Nephron progenitor cell (in vitro differentiated cells): ENCODE results near the gene ZNF575.

Source experiments
- DNase-seq: peaks from one replicate; pipeline ENCODE4 v3.0.0; 2021
- H3K27ac Mint-ChIP-seq: 2 replicates; pipeline ENCODE4 v1.8.0; 2021; ENCODE audit warnings: mild to moderate bottlenecking, moderate library complexity, mixed read lengths
- H3K27me3 Mint-ChIP-seq: 2 replicates; pipeline ENCODE4 v1.8.0; 2021; ENCODE audit warnings: mild to moderate bottlenecking, low read depth, mixed read lengths; ENCODE audit not compliant: poor library complexity
- H3K36me3 Mint-ChIP-seq: 2 replicates; pipeline ENCODE4 v1.8.0; 2021; ENCODE audit warnings: low read depth, mixed read lengths
- H3K4me1 Mint-ChIP-seq: 2 replicates; pipeline ENCODE4 v1.8.0; 2021; ENCODE audit warnings: mixed read lengths
- H3K4me3 Mint-ChIP-seq: 2 replicates; pipeline ENCODE4 v1.8.0; 2021; ENCODE audit warnings: mild to moderate bottlenecking, moderate library complexity, mixed read lengths
- H3K9me3 Mint-ChIP-seq: 2 replicates; pipeline ENCODE4 v1.8.0; 2021; ENCODE audit warnings: mild to moderate bottlenecking, moderate library complexity, mixed read lengths
- CTCF ChIP-seq: fragments of 200-600 bp; sonication (generic); IDR thresholded peaks from 2 replicates; pipeline ENCODE4 v1.5.0; 2021; ENCODE audit warnings: antibody characterized with exemption

The ZNF575 gene

DNA sequence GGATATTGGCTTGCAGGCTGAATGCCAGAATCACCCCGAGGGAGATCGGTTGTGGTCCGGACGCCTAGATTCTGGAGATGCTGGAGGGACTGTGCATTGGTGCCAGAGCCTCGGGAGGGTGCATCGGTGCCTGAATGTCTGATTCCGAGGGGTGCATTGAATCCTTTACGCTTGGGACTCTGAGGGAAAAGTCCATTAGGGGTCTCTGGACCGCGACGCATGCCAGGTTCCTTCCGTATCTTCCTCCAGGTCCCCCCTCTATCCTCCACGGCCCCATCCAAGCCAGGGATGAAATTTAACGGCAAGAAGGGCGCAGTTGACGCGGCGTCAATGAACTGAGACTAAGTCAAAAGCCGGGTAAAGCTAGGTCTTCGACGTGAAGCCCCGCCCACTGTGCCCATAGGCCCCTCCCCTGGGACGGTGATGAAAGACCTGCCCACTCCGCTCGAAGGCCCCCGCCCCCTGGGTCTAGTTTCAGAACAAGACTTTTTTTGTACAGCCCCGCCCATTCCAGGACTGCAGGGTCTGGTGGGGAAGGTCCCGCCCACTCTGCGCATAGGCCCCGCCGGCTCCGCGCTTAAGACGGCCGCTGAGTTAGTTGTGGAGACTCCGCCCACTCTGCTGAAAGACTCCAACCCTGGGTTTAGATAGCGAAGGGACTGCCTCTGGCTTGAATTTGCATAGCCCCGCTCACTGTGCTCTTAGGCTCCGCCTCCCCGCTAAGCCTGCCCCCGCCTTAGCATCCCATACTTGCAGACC lies 737 bp downstream of the ZNF575 start:
- H3K36me3 Mint-ChIP-seq, result peaks cover 30% of the 10 kb centered on the region
- H3K27ac Mint-ChIP-seq, result peak overlapping the region; percentile 98
- H3K4me1 Mint-ChIP-seq, result peaks cover 33% of the 10 kb centered on the region
- peak; percentile 100 for DNase-seq
- H3K9me3 Mint-ChIP-seq, result peaks cover 5% of the 10 kb centered on the region
- no peak for TF ChIP-seq CTCF
- H3K27me3 Mint-ChIP-seq, result peaks cover 2% of the 10 kb centered on the region
- H3K4me3 Mint-ChIP-seq, result peak overlapping the region; percentile 86

- Mint-ChIP-seq H3K27ac (no peak overlapping the region), H3K4me1 (peaks cover 33% of the 10 kb centered on the region), H3K4me3 (peak overlapping the region; percentile 86), H3K27me3 (peaks cover 2% of the 10 kb centered on the region), H3K36me3 (peaks cover 36% of the 10 kb centered on the region), H3K9me3 (peaks cover 12% of the 10 kb centered on the region)
- no peak for DNase-seq
- TF ChIP-seq CTCF, result no peak
These were observed 1.4 kb downstream of the ZNF575 start for GRCh38 chr19:43534305-43534815.

GRCh38 chr19:43534816-43535761 lies 2.1 kb downstream of the ZNF575 start:
- no peak overlapping the region for H3K27ac Mint-ChIP-seq
- peak; percentile 73 for DNase-seq
- H3K4me1 Mint-ChIP-seq, result peaks cover 33% of the 10 kb centered on the region
- peaks cover 43% of the 10 kb centered on the region for H3K36me3 Mint-ChIP-seq
- H3K4me3 Mint-ChIP-seq, result peak overlapping the region; percentile 43
- H3K9me3 Mint-ChIP-seq, result peaks cover 19% of the 10 kb centered on the region
- peak; percentile 46 for TF ChIP-seq CTCF
- H3K27me3 Mint-ChIP-seq, result peaks cover 2% of the 10 kb centered on the region

DNA sequence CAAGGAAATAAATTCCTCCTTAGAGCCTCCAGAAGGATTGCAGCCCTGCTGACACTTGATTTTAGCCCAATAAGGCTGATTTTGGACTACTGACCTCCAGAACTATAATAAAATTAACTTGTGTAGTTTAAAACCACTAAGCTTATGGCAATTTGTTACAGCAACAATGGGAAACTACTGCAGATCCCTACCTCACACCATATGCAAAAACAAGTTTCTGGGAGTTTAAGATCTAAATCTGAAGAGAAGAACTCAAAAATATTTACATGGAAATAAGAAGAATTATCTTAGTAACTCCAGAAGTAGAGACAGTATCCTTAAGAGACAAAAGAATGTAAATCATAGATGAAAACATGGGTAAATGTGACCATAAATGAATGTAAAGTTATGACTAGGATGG lies 5.9 kb downstream of the ZNF575 start:
- no peak for TF ChIP-seq CTCF
- peaks cover 27% of the 10 kb centered on the region for H3K9me3 Mint-ChIP-seq
- peaks cover 18% of the 10 kb centered on the region for H3K4me1 Mint-ChIP-seq
- no peak for DNase-seq
- H3K27ac Mint-ChIP-seq, result no peak overlapping the region
- peaks cover 75% of the 10 kb centered on the region for H3K36me3 Mint-ChIP-seq
- no peak overlapping the region for H3K4me3 Mint-ChIP-seq
- H3K27me3 Mint-ChIP-seq, result peaks cover 2% of the 10 kb centered on the region

- Mint-ChIP-seq H3K27ac (no peak overlapping the region), H3K27me3 (peaks cover 2% of the 10 kb centered on the region), H3K9me3 (peaks cover 27% of the 10 kb centered on the region), H3K36me3 (peaks cover 90% of the 10 kb centered on the region), H3K4me3 (no peak overlapping the region), H3K4me1 (peaks cover 9% of the 10 kb centered on the region)
- no peak for DNase-seq
- TF ChIP-seq CTCF, result no peak
These were observed 7.4 kb downstream of the ZNF575 start for GRCh38 chr19:43540381-43540780.
